Neural cell (in vitro differentiated cells): ENCODE measurements around the gene DTX3L. TPM values are rescaled to one million over a fixed set of nuclear protein-coding genes. Genes with fewer than 3 reads are reported as not detected.

ENCODE experiments used
- H2AFZ ChIP-seq: fragments of 200-600, 300-800 bp; sonication (generic), shearing (Covaris generic); 2 replicates; pipeline ENCODE4 v1.6.0; 2014; ENCODE audit warnings: low read depth, mild to moderate bottlenecking, antibody characterized with exemption, low read length, moderate library complexity
- H3F3A ChIP-seq: fragments of 200-600 bp; shearing (Covaris generic); 2 replicates; pipeline ENCODE4 v1.6.1; 2016; ENCODE audit warnings: mild to moderate bottlenecking, moderate library complexity, mixed read lengths, antibody characterized with exemption, low read length; ENCODE audit not compliant: insufficient read depth, poor library complexity, severe bottlenecking
- H3K27ac ChIP-seq: fragments of 200-600, 300-800 bp; sonication (generic), shearing (Covaris generic); 2 replicates; pipeline ENCODE4 v1.5.1; 2014; ENCODE audit warnings: mild to moderate bottlenecking, low read length, moderate library complexity
- H3K27me3 ChIP-seq: fragments of 300-800, 200-600 bp; sonication (generic), shearing (Covaris generic); 2 replicates; pipeline ENCODE4 v1.6.0; 2014; ENCODE audit warnings: mild to moderate bottlenecking, low read depth, low read length, moderate library complexity; ENCODE audit not compliant: insufficient read depth
- H3K36me3 ChIP-seq: fragments of 300-800, 200-600 bp; sonication (generic), shearing (Covaris generic); 2 replicates; pipeline ENCODE4 v1.5.1; 2014; ENCODE audit warnings: mild to moderate bottlenecking, antibody characterized with exemption, low read length, moderate library complexity; ENCODE audit not compliant: insufficient read depth
- H3K4me2 ChIP-seq: fragments of 300-800, 200-600 bp; sonication (generic), shearing (Covaris generic); 2 replicates; pipeline ENCODE4 v1.6.0; 2014; ENCODE audit warnings: mild to moderate bottlenecking, low read length
- H3K4me3 ChIP-seq: fragments of 300-800, 200-600 bp; sonication (generic), shearing (Covaris generic); 2 replicates; pipeline ENCODE4 v1.5.1; 2014; ENCODE audit warnings: mild to moderate bottlenecking, low read length, moderate library complexity
- H3K79me2 ChIP-seq: fragments of 200-600 bp; shearing (Covaris generic); replicated peaks from 2 replicates; pipeline ENCODE4 v1.6.0; 2014; ENCODE audit warnings: mild to moderate bottlenecking, low read length, moderate library complexity; ENCODE audit not compliant: insufficient read depth
- H3K9ac ChIP-seq: fragments of 300-800, 200-600 bp; sonication (generic), shearing (Covaris generic); 2 replicates; pipeline ENCODE4 v1.6.1; 2016; ENCODE audit warnings: mild to moderate bottlenecking, low read length, mixed read lengths
- H3K9me2 ChIP-seq: fragments of 200-600 bp; shearing (Covaris generic); 2 replicates; pipeline ENCODE4 v1.6.1; 2016; ENCODE audit warnings: mild to moderate bottlenecking, low read length, mixed read lengths; ENCODE audit not compliant: insufficient read depth
- H3K9me3 ChIP-seq: fragments of 200-600, 300-800 bp; sonication (generic), shearing (Covaris generic); 2 replicates; pipeline ENCODE4 v1.6.1; 2016; ENCODE audit warnings: mild to moderate bottlenecking, mixed run types, low read length, moderate library complexity, mixed read lengths
- H4K20me1 ChIP-seq: fragments of 200-600 bp; shearing (Covaris generic); 2 replicates; pipeline ENCODE4 v1.6.1; 2016; ENCODE audit warnings: mild to moderate bottlenecking, mixed run types; ENCODE audit not compliant: insufficient read depth
- CTCF ChIP-seq: fragments of 450-650 bp; IDR thresholded peaks from 2 replicates; pipeline ENCODE4 v1.5.1; 2014; ENCODE audit warnings: antibody characterized with exemption, mild to moderate bottlenecking, moderate library complexity; ENCODE audit not compliant: poor library complexity, severe bottlenecking
- EP300 ChIP-seq: fragments of 450-650 bp; conservative IDR thresholded peaks from 2 replicates; pipeline ENCODE4 v1.6.1; 2014; ENCODE audit warnings: antibody characterized with exemption, mild to moderate bottlenecking, moderate library complexity; ENCODE audit not compliant: poor library complexity, severe bottlenecking
- EZH2 ChIP-seq: fragments of 200-600, 300-800 bp; shearing (Covaris generic), sonication (generic); IDR thresholded peaks from 2 replicates; pipeline ENCODE4 v1.6.1; 2014; ENCODE audit warnings: antibody characterized with exemption, low read length, borderline replicate concordance, mild to moderate bottlenecking; ENCODE audit not compliant: insufficient read depth, poor library complexity, severe bottlenecking
- MXI1 ChIP-seq: fragments of 450-650 bp; conservative IDR thresholded peaks from 2 replicates; pipeline ENCODE4 v1.6.1; 2014; ENCODE audit warnings: antibody characterized with exemption, mild to moderate bottlenecking; ENCODE audit not compliant: poor library complexity, severe bottlenecking
- POLR2AphosphoS5 ChIP-seq: IDR thresholded peaks from 2 replicates; pipeline ENCODE4 v1.6.1; 2012
- RAD21 ChIP-seq: fragments of 450-650 bp; conservative IDR thresholded peaks from 2 replicates; pipeline ENCODE4 v1.6.1; 2014; ENCODE audit warnings: antibody characterized with exemption, mild to moderate bottlenecking, moderate library complexity
- REST ChIP-seq: IDR thresholded peaks from 2 replicates; pipeline ENCODE4 v1.6.1; 2012; ENCODE audit warnings: borderline replicate concordance
- SMC3 ChIP-seq: fragments of 450-650 bp; conservative IDR thresholded peaks from 2 replicates; pipeline ENCODE4 v1.6.1; 2014; ENCODE audit warnings: antibody characterized with exemption, mild to moderate bottlenecking, moderate library complexity; ENCODE audit not compliant: poor library complexity
- TAF1 ChIP-seq: IDR thresholded peaks from 2 replicates; pipeline ENCODE4 v1.6.1; 2012; ENCODE audit warnings: low read depth
- polyA plus RNA-seq: library from polyadenylated mRNA; depleted of rRNA; stranded (reverse); fragments of >200 nt; gene quantifications from 2 replicates; pipeline ENCODE4 v1.2.3, GENCODE V29; 2014

The DTX3L gene
- polyA plus RNA-seq, 1 donor from 2014 or later: not detected

- TF ChIP-seq REST: no peak
- TF ChIP-seq RAD21: no peak
- no peak for TF ChIP-seq EP300
- no peak for TF ChIP-seq MXI1
- TF ChIP-seq EZH2: no peak
- no peak for TF ChIP-seq CTCF
- no peak for TF ChIP-seq POLR2AphosphoS5
- TF ChIP-seq SMC3: no peak
- no peak for TF ChIP-seq TAF1
- H3K27me3 ChIP-seq: no peaks in the 10 kb centered on the region
- no peaks in the 10 kb centered on the region for H3K9me3 ChIP-seq
- no peak overlapping the region for H3K4me2 ChIP-seq
- H3K9ac ChIP-seq: no peak overlapping the region
- H3K9me2 ChIP-seq: no peaks in the 10 kb centered on the region
- H3K36me3 ChIP-seq: no peaks in the 10 kb centered on the region
- no peak overlapping the region for H2AFZ ChIP-seq
- H3K4me3 ChIP-seq: no peak overlapping the region
- H3F3A ChIP-seq: no peaks in the 10 kb centered on the region
- no peaks in the 10 kb centered on the region for H3K79me2 ChIP-seq
- H3K27ac ChIP-seq: no peak overlapping the region
- no peaks in the 10 kb centered on the region for H4K20me1 ChIP-seq
These were observed 54.9 kb downstream of the DTX3L start for GRCh38 chr3:122619040-122619439.

DNA sequence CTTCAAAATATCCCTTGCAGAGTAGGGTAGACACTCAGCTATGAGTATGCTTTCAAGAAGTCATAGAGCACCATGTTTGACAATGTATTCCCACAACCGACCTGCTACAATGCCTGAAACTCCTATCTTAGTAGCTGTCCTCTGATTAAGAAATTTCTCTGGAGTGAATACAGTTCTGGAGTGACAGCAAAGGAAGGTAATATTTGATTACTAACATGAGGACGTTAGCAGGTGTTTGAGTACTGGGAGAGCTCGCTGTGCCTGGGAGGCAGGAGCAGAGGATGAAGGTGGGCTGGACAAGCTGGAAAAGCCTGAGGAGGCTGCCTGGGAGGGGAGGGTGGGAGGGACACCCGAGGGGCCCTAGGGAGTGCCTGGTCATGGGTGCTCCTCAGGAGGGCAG, 56.3 kb downstream of the DTX3L start:
- TF ChIP-seq MXI1: no peak
- TF ChIP-seq CTCF: no peak
- no peaks in the 10 kb centered on the region for H3K9me3 ChIP-seq
- no peaks in the 10 kb centered on the region for H3K27me3 ChIP-seq
- H3K9ac ChIP-seq: no peak overlapping the region
- no peaks in the 10 kb centered on the region for H3F3A ChIP-seq
- H3K4me3 ChIP-seq: no peak overlapping the region
- H3K4me2 ChIP-seq: no peak overlapping the region
- no peak overlapping the region for H3K27ac ChIP-seq
- H3K9me2 ChIP-seq: no peaks in the 10 kb centered on the region
- no peaks in the 10 kb centered on the region for H4K20me1 ChIP-seq
- H2AFZ ChIP-seq: no peak overlapping the region
- H3K36me3 ChIP-seq: no peaks in the 10 kb centered on the region
- H3K79me2 ChIP-seq: no peaks in the 10 kb centered on the region
